Kidney epithelial cell (primary cell): ENCODE measurements around the gene SYT2. TPM values are rescaled to one million over a fixed set of nuclear protein-coding genes. Genes with fewer than 3 reads are reported as not detected.
"Not testable (repeated sequence)": the region's sequence is repeated elsewhere in the genome, so short reads cannot be mapped to it uniquely, and the experiment has no call there.

Experiments
- DNase-seq: peaks from one replicate; pipeline ENCODE4 v3.0.0-alpha.2; 2010; ENCODE audit warnings: low read depth
- H3K27me3 ChIP-seq: 2 replicates; pipeline ENCODE4 v1.6.0; 2011; ENCODE audit warnings: low read length; ENCODE audit not compliant: control insufficient read depth, insufficient read depth
- H3K36me3 ChIP-seq: 2 replicates; pipeline ENCODE4 v1.5.1; 2011; ENCODE audit warnings: low read length; ENCODE audit not compliant: control insufficient read depth, insufficient read depth
- H3K4me3 ChIP-seq: 2 replicates; pipeline ENCODE4 v1.5.1; 2011; ENCODE audit warnings: low read depth, mild to moderate bottlenecking, control low read depth, low read length
- total RNA-seq: library from RNA; depleted of rRNA; stranded (reverse); fragments of >200 nt; gene quantifications from 2 replicates; pipeline ENCODE4 v1.2.3, GENCODE V29; 2015
- TF ChIP-seq, protein P1 (sequence below): IDR thresholded peaks from 2 replicates; pipeline ENCODE4 v1.5.1; 2011; ENCODE audit warnings: mild to moderate bottlenecking, moderate library complexity, low read length, control low read depth, inconsistent platforms; ENCODE audit not compliant: insufficient read depth, poor library complexity, severe bottlenecking

SYT2 gene
- total RNA-seq, 1 donor from 2014 or later: 0.04 TPM

DNA sequence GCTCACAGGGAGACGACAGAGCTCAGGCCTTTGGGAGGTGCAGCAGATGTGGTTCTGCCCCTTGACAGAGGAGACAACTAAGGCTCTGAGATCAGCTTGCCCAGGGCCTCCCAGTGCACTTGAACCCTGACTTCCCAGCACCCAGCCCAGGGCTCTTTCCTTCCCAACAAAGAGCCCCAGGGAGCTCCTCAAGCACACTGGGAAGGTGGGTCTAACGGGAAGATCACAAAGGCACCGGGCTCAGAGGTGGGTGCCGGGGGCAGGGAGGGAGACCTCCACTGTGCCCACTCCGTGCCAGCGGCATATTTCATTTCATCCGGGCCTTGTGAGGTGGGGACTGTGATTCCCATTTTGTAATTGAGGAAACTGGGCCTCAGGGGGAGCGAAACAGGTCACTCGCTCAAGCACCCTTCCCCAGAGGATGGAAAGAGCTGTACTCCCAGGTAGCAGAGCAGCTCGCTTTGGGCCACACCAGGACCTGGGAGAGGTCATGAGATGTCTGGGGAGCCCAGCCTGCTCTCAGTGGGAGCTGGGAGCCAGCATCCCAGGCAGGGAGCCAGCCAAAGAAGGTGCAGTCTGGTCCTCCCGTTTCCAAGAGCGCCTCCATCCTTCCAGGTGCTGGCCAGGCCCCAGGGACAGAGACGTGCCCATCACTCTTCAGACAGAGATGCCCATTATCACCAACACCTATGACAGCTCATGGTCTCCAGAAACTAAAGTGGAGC is 82.3 kb downstream of the SYT2 start:
- no peak for DNase-seq
- TF ChIP-seq, protein P1, sequence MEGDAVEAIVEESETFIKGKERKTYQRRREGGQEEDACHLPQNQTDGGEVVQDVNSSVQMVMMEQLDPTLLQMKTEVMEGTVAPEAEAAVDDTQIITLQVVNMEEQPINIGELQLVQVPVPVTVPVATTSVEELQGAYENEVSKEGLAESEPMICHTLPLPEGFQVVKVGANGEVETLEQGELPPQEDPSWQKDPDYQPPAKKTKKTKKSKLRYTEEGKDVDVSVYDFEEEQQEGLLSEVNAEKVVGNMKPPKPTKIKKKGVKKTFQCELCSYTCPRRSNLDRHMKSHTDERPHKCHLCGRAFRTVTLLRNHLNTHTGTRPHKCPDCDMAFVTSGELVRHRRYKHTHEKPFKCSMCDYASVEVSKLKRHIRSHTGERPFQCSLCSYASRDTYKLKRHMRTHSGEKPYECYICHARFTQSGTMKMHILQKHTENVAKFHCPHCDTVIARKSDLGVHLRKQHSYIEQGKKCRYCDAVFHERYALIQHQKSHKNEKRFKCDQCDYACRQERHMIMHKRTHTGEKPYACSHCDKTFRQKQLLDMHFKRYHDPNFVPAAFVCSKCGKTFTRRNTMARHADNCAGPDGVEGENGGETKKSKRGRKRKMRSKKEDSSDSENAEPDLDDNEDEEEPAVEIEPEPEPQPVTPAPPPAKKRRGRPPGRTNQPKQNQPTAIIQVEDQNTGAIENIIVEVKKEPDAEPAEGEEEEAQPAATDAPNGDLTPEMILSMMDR: no peak
- H3K4me3 ChIP-seq: no peak overlapping the region
- no peaks in the 10 kb centered on the region for H3K36me3 ChIP-seq
- peaks cover 14% of the 10 kb centered on the region for H3K27me3 ChIP-seq

DNA sequence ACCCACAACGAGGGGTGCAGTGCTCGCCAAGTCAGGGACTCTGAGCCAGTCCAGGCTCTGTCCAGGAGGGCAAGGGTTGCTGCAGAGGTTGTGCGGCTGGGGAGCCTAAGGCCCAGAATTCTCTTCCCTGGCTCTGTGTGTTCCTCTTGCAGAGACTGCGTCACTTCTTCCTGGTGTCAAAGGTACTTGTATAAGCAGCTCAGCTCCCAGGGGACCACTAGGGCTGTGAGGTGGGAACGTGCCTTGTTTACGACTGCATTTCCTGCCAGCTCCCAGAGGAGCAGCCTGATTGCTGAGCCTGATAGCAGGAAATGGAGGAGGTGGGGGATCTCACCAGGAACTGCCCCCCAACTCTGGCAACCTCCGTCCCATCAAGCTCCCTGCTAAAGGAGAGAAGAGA is 83.2 kb downstream of the SYT2 start:
- H3K4me3 ChIP-seq, DNase-seq, H3K36me3 ChIP-seq: not testable (repeated sequence)
- H3K27me3 ChIP-seq: peaks cover 14% of the 10 kb centered on the region

DNA sequence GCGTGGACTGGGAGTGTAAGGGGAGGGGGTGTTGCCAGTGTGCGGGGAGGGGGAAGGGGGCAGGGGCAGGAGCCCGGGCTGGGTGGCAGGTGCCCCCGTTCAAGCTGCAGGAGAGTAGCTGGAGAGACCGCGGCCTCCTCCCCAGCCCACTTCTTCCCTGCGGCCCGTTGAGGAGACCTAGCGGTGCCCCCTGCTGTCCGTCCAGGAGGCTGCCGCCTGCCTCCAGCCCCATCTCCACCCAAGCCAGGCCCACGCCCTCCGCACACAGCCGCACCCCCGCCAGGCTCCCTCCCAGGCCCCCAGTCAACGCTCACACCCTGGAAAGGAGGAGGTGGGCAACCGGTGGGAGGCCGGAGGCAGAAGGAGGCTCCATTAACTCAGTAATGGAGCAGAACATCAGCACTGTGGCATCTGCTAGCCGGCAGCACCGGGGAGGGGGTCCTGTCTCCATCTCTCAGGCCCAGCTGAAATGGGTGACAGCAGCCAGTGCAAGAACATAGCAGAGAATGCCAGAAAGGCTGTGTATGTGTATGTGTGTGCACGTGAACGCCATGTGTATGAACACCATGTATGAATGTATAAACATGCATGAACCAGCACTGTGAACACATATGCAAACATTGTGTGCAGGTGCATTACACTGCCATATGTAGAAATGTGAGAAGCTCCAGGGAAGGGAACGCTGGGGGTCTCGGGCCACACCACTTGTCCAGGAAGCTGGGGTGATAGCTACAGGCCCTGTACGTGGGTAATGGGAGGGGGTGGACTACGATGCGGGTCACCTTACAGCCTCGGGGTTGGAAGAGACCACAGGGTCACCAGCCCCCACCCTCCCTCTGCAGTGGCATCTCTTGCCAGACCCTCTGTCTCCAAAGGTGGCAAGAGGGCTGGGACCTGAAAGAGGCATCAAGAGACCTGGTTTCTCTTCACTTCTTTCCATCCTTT is 84.6 kb downstream of the SYT2 start:
- H3K4me3 ChIP-seq: no peak overlapping the region
- no peaks in the 10 kb centered on the region for H3K36me3 ChIP-seq
- H3K27me3 ChIP-seq: peaks cover 9% of the 10 kb centered on the region
- peak; percentile 26 for DNase-seq
- TF ChIP-seq, protein P1: peak; percentile 81

DNA sequence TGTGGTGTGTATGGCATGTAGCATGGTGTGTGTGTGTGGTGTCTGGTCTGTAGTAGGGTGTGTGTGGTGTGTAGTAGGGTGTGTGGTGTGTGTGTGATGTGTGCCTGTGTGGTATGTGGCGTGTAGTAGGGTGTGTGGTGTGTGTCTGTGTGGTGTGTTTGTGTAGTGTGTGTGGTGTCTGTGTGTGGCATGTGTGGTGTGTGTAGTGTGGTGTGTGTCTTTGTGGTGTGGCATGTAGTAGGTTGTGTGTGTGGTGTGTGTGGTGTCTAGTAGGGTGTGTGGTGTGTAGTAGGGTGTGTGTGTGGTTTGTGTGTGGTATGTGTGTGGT is 85.5 kb downstream of the SYT2 start:
- no peaks in the 10 kb centered on the region for H3K36me3 ChIP-seq
- TF ChIP-seq, protein P1: no peak
- peaks cover 8% of the 10 kb centered on the region for H3K27me3 ChIP-seq
- no peak for DNase-seq
- no peak overlapping the region for H3K4me3 ChIP-seq

DNA sequence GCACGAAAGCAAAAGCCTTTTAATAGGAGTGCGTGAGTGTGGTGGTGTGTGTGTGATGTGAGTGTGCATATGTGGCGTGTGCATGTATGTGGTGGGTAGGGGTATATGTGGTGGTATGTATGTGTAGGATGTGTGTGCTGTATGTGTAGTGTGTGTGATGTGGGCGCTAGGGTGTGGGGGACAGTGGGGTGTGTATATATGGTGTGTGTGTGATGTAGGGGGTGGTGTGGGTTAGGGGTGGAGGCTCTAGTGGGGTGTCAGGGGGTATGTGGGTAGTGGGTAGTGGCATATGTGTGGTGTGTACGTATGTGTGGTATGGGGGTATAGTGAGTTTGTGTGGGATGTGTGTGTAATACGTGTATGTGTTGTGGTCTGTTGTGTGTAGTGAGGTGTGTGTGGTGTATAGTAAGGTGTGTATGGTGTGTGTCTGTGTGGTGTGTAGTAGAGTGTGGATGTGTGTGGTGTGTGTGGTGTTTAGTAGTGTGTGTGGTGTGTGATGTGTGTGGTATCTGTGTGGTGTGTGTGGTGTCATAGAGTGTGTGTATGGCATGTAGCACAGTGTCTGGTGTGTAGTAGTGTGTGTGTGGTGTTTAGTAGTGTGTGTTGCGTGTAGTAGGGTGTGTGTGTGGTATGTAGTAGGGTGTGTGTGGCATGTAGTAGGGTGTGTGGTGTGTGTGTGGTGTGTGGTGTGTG is 86.0 kb downstream of the SYT2 start:
- TF ChIP-seq, protein P1: no peak
- H3K36me3 ChIP-seq: no peaks in the 10 kb centered on the region
- peaks cover 8% of the 10 kb centered on the region for H3K27me3 ChIP-seq
- no peak for DNase-seq
- H3K4me3 ChIP-seq: no peak overlapping the region

DNA sequence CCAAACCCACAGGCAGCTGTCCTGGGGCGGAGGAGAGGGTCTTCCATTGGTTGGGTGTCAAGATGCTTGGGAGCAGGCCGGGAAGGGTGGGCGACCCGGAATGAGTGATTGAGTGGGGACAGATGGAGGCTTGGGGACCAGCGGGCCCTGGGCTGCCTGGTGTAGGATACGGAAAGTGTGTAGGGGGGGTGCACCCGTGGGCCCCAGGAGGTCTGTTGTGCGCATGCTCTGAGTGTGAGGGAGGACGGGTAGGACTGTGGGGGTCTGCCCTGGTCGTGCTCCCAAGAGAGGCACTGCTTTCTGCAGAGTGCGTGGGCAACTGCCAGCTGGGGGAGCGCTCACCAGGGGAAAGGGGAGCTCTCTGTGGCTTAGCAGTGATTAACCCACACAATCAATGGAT is 86.8 kb downstream of the SYT2 start:
- not testable (repeated sequence) for H3K36me3 ChIP-seq, DNase-seq, H3K27me3 ChIP-seq, H3K4me3 ChIP-seq
